ENCODE results near the gene RTL5.

Gene RTL5

GRCh38 chrX:72130156-72130761, 1.5 kb downstream of the RTL5 start:
- FAIRE-seq: no peak

GRCh38 chrX:72129661-72130060, 2.1 kb downstream of the RTL5 start:
- no peak for FAIRE-seq
- DNase-seq (ENCODE audit: low spot score): no peak

More at GRCh38 chrX:72130156-72130761, 1.5 kb downstream of the RTL5 start:
- DNase-seq (ENCODE audit: low spot score): no peak

- DNase-seq (ENCODE audit: low spot score) (no peak), FAIRE-seq (no peak)
Observed at GRCh38 chrX:72128881-72129280, 2.8 kb downstream of the RTL5 start.

GRCh38 chrX:72128183-72128834, 3.4 kb downstream of the RTL5 start:
- FAIRE-seq (no peak), DNase-seq (ENCODE audit: low spot score) (no peak)

GRCh38 chrX:72127332-72127731, 4.4 kb downstream of the RTL5 start:
- DNase-seq (ENCODE audit: low spot score) (no peak), FAIRE-seq (no peak)

GRCh38 chrX:72126539-72127140, 5.1 kb downstream of the RTL5 start:
- FAIRE-seq (no peak), DNase-seq (ENCODE audit: low spot score) (peak; percentile 78)

- FAIRE-seq: no peak
Observed at GRCh38 chrX:72126048-72126415, 5.7 kb downstream of the RTL5 start.

GRCh38 chrX:72125331-72126047, 6.2 kb downstream of the RTL5 start:
- DNase-seq (ENCODE audit: low spot score) (no peak), FAIRE-seq (no peak)

More at GRCh38 chrX:72126048-72126415, 5.7 kb downstream of the RTL5 start:
- DNase-seq (ENCODE audit: low spot score): no peak

GRCh38 chrX:72124540-72125201, 7.0 kb downstream of the RTL5 start:
- no peak for DNase-seq (ENCODE audit: low spot score)
- no peak for FAIRE-seq

GRCh38 chrX:72123471-72124185, 8.1 kb downstream of the RTL5 start:
- DNase-seq (ENCODE audit: low spot score) (peak; percentile 37), FAIRE-seq (no peak)

GRCh38 chrX:72122621-72123337, 8.9 kb downstream of the RTL5 start:
- FAIRE-seq: no peak

GRCh38 chrX:72121383-72121782, 10.3 kb downstream of the RTL5 start:
- FAIRE-seq: no peak
- DNase-seq (ENCODE audit: low spot score): peak; percentile 66

More at GRCh38 chrX:72122621-72123337, 8.9 kb downstream of the RTL5 start:
- no peak for DNase-seq (ENCODE audit: low spot score)

GRCh38 chrX:72120837-72121236, 10.9 kb downstream of the RTL5 start:
- FAIRE-seq (no peak), DNase-seq (ENCODE audit: low spot score) (no peak)

- FAIRE-seq (no peak), DNase-seq (ENCODE audit: low spot score) (no peak)
Observed at GRCh38 chrX:72117636-72118210, 14.0 kb downstream of the RTL5 start.

GRCh38 chrX:72115380-72115779, 16.3 kb downstream of the RTL5 start:
- FAIRE-seq (no peak), DNase-seq (ENCODE audit: low spot score) (no peak)

GRCh38 chrX:72114807-72115206, 16.9 kb downstream of the RTL5 start:
- no peak for FAIRE-seq
- no peak for DNase-seq (ENCODE audit: low spot score)

GRCh38 chrX:72114306-72114705, 17.4 kb downstream of the RTL5 start:
- no peak for FAIRE-seq
- DNase-seq (ENCODE audit: low spot score): no peak

- FAIRE-seq: no peak
- no peak for DNase-seq (ENCODE audit: low spot score)
Observed at GRCh38 chrX:72113461-72113860, 18.3 kb downstream of the RTL5 start.

GRCh38 chrX:72110876-72111708, 20.6 kb downstream of the RTL5 start:
- DNase-seq (ENCODE audit: low spot score) (no peak), FAIRE-seq (no peak)

Data from urothelium cell line (cell line).